Caco-2 (cell line): Measurements from ENCODE around the gene CAPN11. TPM values are rescaled to one million over a fixed set of nuclear protein-coding genes. Genes with fewer than 3 reads are reported as not detected.

Experiments
- BruUV-seq: library from RNA; stranded (reverse); fragments of 400-500 nt; replicated peaks from 2 replicates; lab custom pipeline; 2021; lab: Mats Ljungman, UMichigan
- CTCF ChIA-PET: fragments of 300-600 bp; sonication (Branson Sonifier 250); formaldehyde crosslinking; loops from one replicate; lab custom pipeline; 2022; ENCODE audit warnings: antibody characterized with exemption; lab: Charles Lee
- POLR2A ChIA-PET: fragments of 300-600 bp; sonication (Branson Sonifier 250); formaldehyde crosslinking; loops from one replicate; lab custom pipeline; 2022; ENCODE audit warnings: antibody characterized with exemption; lab: Charles Lee
- DNase-seq, 2 experiments: peaks; one replicate each; pipeline versions ENCODE4 v3.0.0 to v3.0.0-alpha.2; 2020 to 2022
- H3K27me3 ChIP-seq: replicated peaks from 2 replicates; pipeline ENCODE4 v1.6.0; 2011; ENCODE audit warnings: low read length; ENCODE audit not compliant: control insufficient read depth, insufficient read depth
- H3K36me3 ChIP-seq: 2 replicates; pipeline ENCODE4 v1.5.1; 2011; ENCODE audit warnings: low read length; ENCODE audit not compliant: control insufficient read depth, insufficient read depth
- H3K4me1 ChIP-seq: fragments of 250-450 bp; sonication (Bioruptor Pico); 2 replicates; pipeline ENCODE4 v1.5.1; 2020; ENCODE audit warnings: mild to moderate bottlenecking
- H3K4me3 ChIP-seq: 2 replicates; pipeline ENCODE4 v1.5.1; 2011; ENCODE audit warnings: low read depth, mild to moderate bottlenecking, control low read depth, low read length
- H3K9me3 ChIP-seq: fragments of 250-450 bp; sonication (Bioruptor Pico); 2 replicates; pipeline ENCODE4 v1.5.1; 2020; ENCODE audit warnings: mild to moderate bottlenecking, moderate library complexity
- H3K27ac Mint-ChIP-seq: one replicate; pipeline ENCODE4 v1.8.0; 2022; ENCODE audit warnings: mixed read lengths; ENCODE audit not compliant: unreplicated experiment
- H3K27me3 Mint-ChIP-seq: one replicate; pipeline ENCODE4 v1.8.0; 2022; ENCODE audit warnings: mixed read lengths; ENCODE audit not compliant: insufficient read depth, unreplicated experiment
- H3K36me3 Mint-ChIP-seq: one replicate; pipeline ENCODE4 v1.8.0; 2022; ENCODE audit warnings: mild to moderate bottlenecking, mixed read lengths; ENCODE audit not compliant: insufficient read depth, unreplicated experiment
- H3K4me1 Mint-ChIP-seq: one replicate; pipeline ENCODE4 v1.8.0; 2022; ENCODE audit warnings: low read depth, mixed read lengths; ENCODE audit not compliant: unreplicated experiment
- H3K4me3 Mint-ChIP-seq: one replicate; pipeline ENCODE4 v1.8.0; 2022; ENCODE audit warnings: mild to moderate bottlenecking, moderate library complexity, mixed read lengths; ENCODE audit not compliant: unreplicated experiment
- H3K9me3 Mint-ChIP-seq: one replicate; pipeline ENCODE4 v1.8.0; 2022; ENCODE audit warnings: mixed read lengths; ENCODE audit not compliant: unreplicated experiment
- CTCF ChIP-seq, 2 experiments: fragments of 200-600 bp in 1 of 2; IDR thresholded peaks; 1 replicate in 1 of 2; 2 replicates in 1 of 2; pipeline versions ENCODE4 v1.5.1 to v1.8.0; 2011 to 2022; ENCODE audit warnings: antibody characterized with exemption in 1 of 2, control low read depth in 1 of 2, inconsistent platforms in 1 of 2, low read depth in 1 of 2, low read length in 1 of 2, mild to moderate bottlenecking in 1 of 2, moderate library complexity in 1 of 2; ENCODE audit not compliant: insufficient read depth in 1 of 2, severe bottlenecking in 1 of 2, unreplicated experiment in 1 of 2
- intact Hi-C: fragments of 100-400 bp; cut with micrococcal nuclease; formaldehyde crosslinking; loops from one replicate; pipeline ENCODE4 v1.10.0; 2022; ENCODE audit not compliant: unreplicated experiment
- total RNA-seq: library from RNA; stranded (reverse); gene quantifications from 2 replicates; pipeline ENCODE4 v1.2.3, GENCODE V29; 2022

The CAPN11 gene
- total RNA-seq, 1 experiment from 2014 or later: not detected

GRCh38 chr6:44203955-44204354, 45.3 kb downstream of the CAPN11 start:
- no peaks in the 10 kb centered on the region for H3K36me3 Mint-ChIP-seq
- ChIA-PET CTCF (interaction anchor here (1.0 to 1.1 kb wide), 2 partner anchors 17 to 31 kb away, joined by 3 read pairs; no protein-coding TSS in a partner anchor), POLR2A (interaction anchor here (1.0 kb wide), 1 partner anchor 43 kb away, joined by 5 read pairs; the partner anchor contains the start of gene HSP90AB1)
- intact Hi-C loops: loop anchor here (1.0 kb wide), 1 partner anchor 14 kb away; no protein-coding TSS in a partner anchor
- no peaks in the 10 kb centered on the region for H3K9me3 ChIP-seq
- no peaks in the 10 kb centered on the region for H3K9me3 Mint-ChIP-seq
- H3K4me3 ChIP-seq: no peak overlapping the region
- peak; percentile 44 to 80 for DNase-seq
- no TSS peak for BruUV-seq
- H3K4me1 Mint-ChIP-seq: peaks cover 40% of the 10 kb centered on the region
- H3K4me3 Mint-ChIP-seq: peak overlapping the region; percentile 7
- H3K4me1 ChIP-seq: peaks cover 36% of the 10 kb centered on the region
- no peak for TF ChIP-seq CTCF (IDR thresholded peaks at IDR 0.05; ENCODE audit: insufficient read depth in 1 of 2, low read depth in 1 of 2, low read length in 1 of 2, severe bottlenecking in 1 of 2, unreplicated experiment in 1 of 2)
- H3K36me3 ChIP-seq: no peaks in the 10 kb centered on the region
- no peaks in the 10 kb centered on the region for H3K27me3 ChIP-seq
- no peaks in the 10 kb centered on the region for H3K27me3 Mint-ChIP-seq
- H3K27ac Mint-ChIP-seq: peak overlapping the region; percentile 81

GRCh38 chr6:44207966-44208365, 49.3 kb downstream of the CAPN11 start:
- DNase-seq: no peak
- intact Hi-C loops: no loop called here

GRCh38 chr6:44211284-44211683, 52.7 kb downstream of the CAPN11 start:
- no peak overlapping the region for H3K27ac Mint-ChIP-seq
- no peak overlapping the region for H3K4me3 Mint-ChIP-seq
- TF ChIP-seq CTCF (IDR thresholded peaks at IDR 0.05; ENCODE audit: insufficient read depth in 1 of 2, low read depth in 1 of 2, low read length in 1 of 2, severe bottlenecking in 1 of 2, unreplicated experiment in 1 of 2): no peak
- ChIA-PET POLR2A (no interaction called here), CTCF (no interaction called here)
- no peaks in the 10 kb centered on the region for H3K36me3 ChIP-seq
- no peaks in the 10 kb centered on the region for H3K9me3 Mint-ChIP-seq
- H3K9me3 ChIP-seq: no peaks in the 10 kb centered on the region
- BruUV-seq: no TSS peak
- peaks cover 16% of the 10 kb centered on the region for H3K4me1 Mint-ChIP-seq
- H3K27me3 Mint-ChIP-seq: no peaks in the 10 kb centered on the region
- H3K4me1 ChIP-seq: peaks cover 6% of the 10 kb centered on the region; the same call in 1 of the 2 replicates
- no peaks in the 10 kb centered on the region for H3K27me3 ChIP-seq
- H3K36me3 Mint-ChIP-seq: no peaks in the 10 kb centered on the region
- no peak for DNase-seq
- intact Hi-C loops: no loop called here
- no peak overlapping the region for H3K4me3 ChIP-seq

More at GRCh38 chr6:44207966-44208365, 49.3 kb downstream of the CAPN11 start:
- Mint-ChIP-seq H3K36me3 (no peaks in the 10 kb centered on the region), H3K9me3 (no peaks in the 10 kb centered on the region), H3K27ac (no peak overlapping the region), H3K4me3 (no peak overlapping the region), H3K4me1 (peaks cover 35% of the 10 kb centered on the region), H3K27me3 (no peaks in the 10 kb centered on the region)
- CTCF ChIA-PET: no interaction called here
- no TSS peak for BruUV-seq
- Histone ChIP-seq H3K9me3 (no peaks in the 10 kb centered on the region), H3K4me3 (no peak overlapping the region), H3K36me3 (no peaks in the 10 kb centered on the region), H3K4me1 (peaks cover 27% of the 10 kb centered on the region), H3K27me3 (no peaks in the 10 kb centered on the region)
- no peak for TF ChIP-seq CTCF (IDR thresholded peaks at IDR 0.05; ENCODE audit: insufficient read depth in 1 of 2, low read depth in 1 of 2, low read length in 1 of 2, severe bottlenecking in 1 of 2, unreplicated experiment in 1 of 2)
- POLR2A ChIA-PET: interaction anchor here (0.6 kb wide), 1 partner anchor 16 kb away, joined by 4 read pairs; no protein-coding TSS in a partner anchor
